Upper lobe of right lung (tissue), 1 donor: ENCODE measurements around the gene CHST11. TPM values are rescaled to one million over a fixed set of nuclear protein-coding genes. Genes with fewer than 3 reads are reported as not detected.

Experiments
- ATAC-seq: fragments of 200-7000 bp; cut with Tn5 transposase; one replicate; pipeline ENCODE4 v1.9.1; 2020; ENCODE audit warnings: mild to moderate bottlenecking, moderate library complexity
- DNase-seq: peaks from one replicate; pipeline ENCODE4 v3.0.0-alpha.2; 2020
- H3K27ac ChIP-seq: fragments of 200-600 bp; one replicate; pipeline ENCODE4 v1.8.0; 2022
- H3K27me3 ChIP-seq: fragments of 200-600 bp; one replicate; pipeline ENCODE4 v1.8.0; 2022; ENCODE audit warnings: mild to moderate bottlenecking
- H3K36me3 ChIP-seq: fragments of 200-600 bp; one replicate; pipeline ENCODE4 v1.8.0; 2022
- H3K4me1 ChIP-seq: fragments of 200-600 bp; one replicate; pipeline ENCODE4 v1.8.0; 2022
- H3K4me3 ChIP-seq: fragments of 200-600 bp; one replicate; pipeline ENCODE4 v1.8.0; 2022; ENCODE audit warnings: mild to moderate bottlenecking
- H3K9me3 ChIP-seq: fragments of 200-600 bp; one replicate; pipeline ENCODE4 v1.8.0; 2022
- intact Hi-C: fragments of 100-400 bp; cut with DNase I; formaldehyde crosslinking; loops from one replicate; pipeline ENCODE4 v1.11.0; 2022
- total RNA-seq: library from RNA; stranded (reverse); fragmentation: NEBNext Ultra II Directional; extraction: Animal tissue kit (Norgen Biotek cat#: 25700); gene quantifications from one replicate; pipeline ENCODE4 v1.2.1, GENCODE V29; 2021
- TF ChIP-seq, protein P1 (sequence below): fragments of 200-600 bp; IDR thresholded peaks from one replicate; pipeline ENCODE4 v1.8.0; 2022; ENCODE audit warnings: antibody characterized with exemption
- donor health status: DM: no; HTN: yes; CAD: no; lungs with severe emphysema.

Gene CHST11
- total RNA-seq, 1 donor from 2014 or later: 56.6 TPM

DNA sequence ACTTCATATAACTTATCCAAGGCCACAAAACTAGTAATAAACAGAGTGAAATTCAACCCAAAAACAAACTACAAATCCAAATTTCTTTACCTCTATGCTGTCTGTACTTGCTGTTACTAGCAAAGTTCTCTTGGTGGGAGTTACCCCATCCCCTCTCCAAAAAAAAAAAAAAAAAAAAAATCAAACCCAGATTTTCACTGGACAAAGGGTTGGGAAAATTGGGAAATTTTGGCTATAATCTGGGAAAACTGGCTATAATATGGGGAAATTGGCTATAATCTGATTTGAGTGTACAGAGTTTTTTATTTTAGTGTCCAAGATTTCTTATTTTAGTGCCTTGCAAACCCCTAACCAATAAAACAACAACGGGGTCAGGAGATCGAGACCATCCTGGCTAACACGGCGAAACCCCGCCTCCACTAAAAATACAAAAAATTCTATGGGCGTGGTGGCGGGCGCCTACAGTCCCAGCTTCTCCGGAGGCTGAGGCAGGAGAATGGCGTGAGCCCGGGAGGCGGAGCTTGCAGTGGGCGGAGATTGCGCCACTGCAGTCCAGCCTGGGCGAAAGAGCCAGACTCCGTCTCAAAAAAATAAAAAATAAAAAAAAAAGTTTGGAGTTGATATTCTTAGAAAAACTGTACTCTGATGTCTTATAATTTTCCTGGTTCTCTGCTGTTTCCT is 148.4 kb downstream of the CHST11 start:
- peak overlapping the region; percentile 77 for H3K27ac ChIP-seq
- H3K4me3 ChIP-seq: no peak overlapping the region
- no peak for ATAC-seq
- H3K9me3 ChIP-seq: no peaks in the 10 kb centered on the region
- no peaks in the 10 kb centered on the region for H3K27me3 ChIP-seq
- intact Hi-C loops: no loop called here
- no peaks in the 10 kb centered on the region for H3K36me3 ChIP-seq
- peaks cover 54% of the 10 kb centered on the region for H3K4me1 ChIP-seq
- DNase-seq: peak; percentile 77
- TF ChIP-seq, protein P1, sequence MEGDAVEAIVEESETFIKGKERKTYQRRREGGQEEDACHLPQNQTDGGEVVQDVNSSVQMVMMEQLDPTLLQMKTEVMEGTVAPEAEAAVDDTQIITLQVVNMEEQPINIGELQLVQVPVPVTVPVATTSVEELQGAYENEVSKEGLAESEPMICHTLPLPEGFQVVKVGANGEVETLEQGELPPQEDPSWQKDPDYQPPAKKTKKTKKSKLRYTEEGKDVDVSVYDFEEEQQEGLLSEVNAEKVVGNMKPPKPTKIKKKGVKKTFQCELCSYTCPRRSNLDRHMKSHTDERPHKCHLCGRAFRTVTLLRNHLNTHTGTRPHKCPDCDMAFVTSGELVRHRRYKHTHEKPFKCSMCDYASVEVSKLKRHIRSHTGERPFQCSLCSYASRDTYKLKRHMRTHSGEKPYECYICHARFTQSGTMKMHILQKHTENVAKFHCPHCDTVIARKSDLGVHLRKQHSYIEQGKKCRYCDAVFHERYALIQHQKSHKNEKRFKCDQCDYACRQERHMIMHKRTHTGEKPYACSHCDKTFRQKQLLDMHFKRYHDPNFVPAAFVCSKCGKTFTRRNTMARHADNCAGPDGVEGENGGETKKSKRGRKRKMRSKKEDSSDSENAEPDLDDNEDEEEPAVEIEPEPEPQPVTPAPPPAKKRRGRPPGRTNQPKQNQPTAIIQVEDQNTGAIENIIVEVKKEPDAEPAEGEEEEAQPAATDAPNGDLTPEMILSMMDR: no peak

- H3K4me1 ChIP-seq: peaks cover 48% of the 10 kb centered on the region
- no peak overlapping the region for H3K4me3 ChIP-seq
- ATAC-seq (peak; percentile 80), DNase-seq (peak; percentile 86)
- TF ChIP-seq, protein P1: no peak
- intact Hi-C loops: no loop called here
- no peaks in the 10 kb centered on the region for H3K36me3 ChIP-seq
- H3K27me3 ChIP-seq: no peaks in the 10 kb centered on the region
- H3K27ac ChIP-seq: peak overlapping the region; percentile 75
- no peaks in the 10 kb centered on the region for H3K9me3 ChIP-seq
Measured at GRCh38 chr12:104605685-104606084, 148.9 kb downstream of the CHST11 start.

GRCh38 chr12:104608998-104609397 is 152.2 kb downstream of the CHST11 start:
- Histone ChIP-seq H3K9me3 (no peaks in the 10 kb centered on the region), H3K36me3 (no peaks in the 10 kb centered on the region), H3K4me3 (no peak overlapping the region), H3K27ac (no peak overlapping the region), H3K4me1 (peaks cover 31% of the 10 kb centered on the region), H3K27me3 (no peaks in the 10 kb centered on the region)
- TF ChIP-seq, protein P1: no peak
- no peak for ATAC-seq
- DNase-seq: no peak
- intact Hi-C loops: no loop called here

- Histone ChIP-seq H3K4me3 (no peak overlapping the region), H3K9me3 (no peaks in the 10 kb centered on the region), H3K4me1 (peaks cover 27% of the 10 kb centered on the region), H3K36me3 (no peaks in the 10 kb centered on the region), H3K27ac (no peak overlapping the region), H3K27me3 (no peaks in the 10 kb centered on the region)
- TF ChIP-seq, protein P1: no peak
- ATAC-seq (no peak), DNase-seq (no peak)
- intact Hi-C loops: no loop called here
Measured at GRCh38 chr12:104609445-104609844, 152.7 kb downstream of the CHST11 start.

GRCh38 chr12:104610513-104611235 is 153.9 kb downstream of the CHST11 start:
- Histone ChIP-seq H3K4me1 (peaks cover 23% of the 10 kb centered on the region), H3K9me3 (no peaks in the 10 kb centered on the region), H3K27me3 (no peaks in the 10 kb centered on the region), H3K4me3 (no peak overlapping the region), H3K27ac (no peak overlapping the region), H3K36me3 (no peaks in the 10 kb centered on the region)
- intact Hi-C loops: no loop called here
- TF ChIP-seq, protein P1: no peak
- DNase-seq: no peak
- no peak for ATAC-seq
